ENCODE measurements around the gene FRMD4B. TPM values are rescaled to one million over a fixed set of nuclear protein-coding genes. Genes with fewer than 3 reads are reported as not detected.

The FRMD4B gene
- total RNA-seq, 6 experiments from 2014 or later = 0.03 to 0.12 (median 0.07) TPM; not detected in 1

GRCh38 chr3:69210068-69210730 lies 175.7 kb downstream of the FRMD4B start:
- DNase-seq = no peak
- Mint-ChIP-seq H3K4me1 (ENCODE audit: low read depth) (peaks cover 6% of the 10 kb centered on the region; the same call in 1 of the 2 replicates), H3K9me3 (no peaks in the 10 kb centered on the region), H3K36me3 (ENCODE audit: low read depth) (no peaks in the 10 kb centered on the region), H3K4me3 (no peak overlapping the region), H3K27me3 (ENCODE audit: insufficient read depth) (peaks cover 14% of the 10 kb centered on the region), H3K27ac (no peak overlapping the region)
- TF ChIP-seq, protein P1, sequence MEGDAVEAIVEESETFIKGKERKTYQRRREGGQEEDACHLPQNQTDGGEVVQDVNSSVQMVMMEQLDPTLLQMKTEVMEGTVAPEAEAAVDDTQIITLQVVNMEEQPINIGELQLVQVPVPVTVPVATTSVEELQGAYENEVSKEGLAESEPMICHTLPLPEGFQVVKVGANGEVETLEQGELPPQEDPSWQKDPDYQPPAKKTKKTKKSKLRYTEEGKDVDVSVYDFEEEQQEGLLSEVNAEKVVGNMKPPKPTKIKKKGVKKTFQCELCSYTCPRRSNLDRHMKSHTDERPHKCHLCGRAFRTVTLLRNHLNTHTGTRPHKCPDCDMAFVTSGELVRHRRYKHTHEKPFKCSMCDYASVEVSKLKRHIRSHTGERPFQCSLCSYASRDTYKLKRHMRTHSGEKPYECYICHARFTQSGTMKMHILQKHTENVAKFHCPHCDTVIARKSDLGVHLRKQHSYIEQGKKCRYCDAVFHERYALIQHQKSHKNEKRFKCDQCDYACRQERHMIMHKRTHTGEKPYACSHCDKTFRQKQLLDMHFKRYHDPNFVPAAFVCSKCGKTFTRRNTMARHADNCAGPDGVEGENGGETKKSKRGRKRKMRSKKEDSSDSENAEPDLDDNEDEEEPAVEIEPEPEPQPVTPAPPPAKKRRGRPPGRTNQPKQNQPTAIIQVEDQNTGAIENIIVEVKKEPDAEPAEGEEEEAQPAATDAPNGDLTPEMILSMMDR (IDR thresholded peaks at IDR 0.05) = no peak

DNA sequence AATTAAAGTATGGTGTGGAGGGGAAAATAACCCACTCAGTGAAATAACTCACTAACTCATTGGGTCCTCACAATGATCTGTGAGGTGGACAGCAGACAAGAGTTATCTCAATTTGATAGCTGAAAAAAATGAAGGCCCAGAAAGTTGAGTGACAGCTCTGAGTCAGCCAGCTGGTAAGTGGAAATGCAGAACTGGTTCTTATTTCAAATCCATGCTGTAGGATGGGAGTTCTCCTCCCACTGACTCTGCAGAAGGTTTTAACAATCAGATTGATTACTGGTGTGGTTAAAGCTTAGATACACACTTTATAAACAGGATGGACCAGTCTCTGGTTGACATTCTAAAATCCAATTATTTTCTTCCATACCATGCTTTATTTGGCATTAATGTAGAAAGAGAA lies 176.5 kb downstream of the FRMD4B start:
- H3K4me1 Mint-ChIP-seq (ENCODE audit: low read depth) = peaks cover 6% of the 10 kb centered on the region; the same call in 1 of the 2 replicates
- TF ChIP-seq, protein P1 (IDR thresholded peaks at IDR 0.05) = no peak
- no peak overlapping the region for H3K4me3 Mint-ChIP-seq
- DNase-seq = no peak
- no peak overlapping the region for H3K27ac Mint-ChIP-seq
- peaks cover 12% of the 10 kb centered on the region for H3K27me3 Mint-ChIP-seq (ENCODE audit: insufficient read depth)
- H3K9me3 Mint-ChIP-seq = no peaks in the 10 kb centered on the region
- no peaks in the 10 kb centered on the region for H3K36me3 Mint-ChIP-seq (ENCODE audit: low read depth)

- Mint-ChIP-seq H3K4me3 (no peak overlapping the region), H3K36me3 (ENCODE audit: low read depth) (no peaks in the 10 kb centered on the region), H3K27me3 (ENCODE audit: insufficient read depth) (peaks cover 5% of the 10 kb centered on the region), H3K4me1 (ENCODE audit: low read depth) (no peaks in the 10 kb centered on the region), H3K27ac (no peak overlapping the region), H3K9me3 (no peaks in the 10 kb centered on the region)
- TF ChIP-seq, protein P1 (IDR thresholded peaks at IDR 0.05) = no peak
- DNase-seq = no peak
Measured at GRCh38 chr3:69207031-69207430, 178.9 kb downstream of the FRMD4B start.

- no peaks in the 10 kb centered on the region for H3K36me3 Mint-ChIP-seq (ENCODE audit: low read depth)
- H3K4me1 Mint-ChIP-seq (ENCODE audit: low read depth) = peaks cover 2% of the 10 kb centered on the region; the same call in 1 of the 2 replicates
- no peak for DNase-seq
- H3K27ac Mint-ChIP-seq = no peak overlapping the region
- TF ChIP-seq, protein P1 (IDR thresholded peaks at IDR 0.05) = no peak
- H3K9me3 Mint-ChIP-seq = no peaks in the 10 kb centered on the region
- peaks cover 12% of the 10 kb centered on the region for H3K27me3 Mint-ChIP-seq (ENCODE audit: insufficient read depth)
- H3K4me3 Mint-ChIP-seq = no peak overlapping the region
Measured at GRCh38 chr3:69205385-69205784, 180.5 kb downstream of the FRMD4B start.

DNA sequence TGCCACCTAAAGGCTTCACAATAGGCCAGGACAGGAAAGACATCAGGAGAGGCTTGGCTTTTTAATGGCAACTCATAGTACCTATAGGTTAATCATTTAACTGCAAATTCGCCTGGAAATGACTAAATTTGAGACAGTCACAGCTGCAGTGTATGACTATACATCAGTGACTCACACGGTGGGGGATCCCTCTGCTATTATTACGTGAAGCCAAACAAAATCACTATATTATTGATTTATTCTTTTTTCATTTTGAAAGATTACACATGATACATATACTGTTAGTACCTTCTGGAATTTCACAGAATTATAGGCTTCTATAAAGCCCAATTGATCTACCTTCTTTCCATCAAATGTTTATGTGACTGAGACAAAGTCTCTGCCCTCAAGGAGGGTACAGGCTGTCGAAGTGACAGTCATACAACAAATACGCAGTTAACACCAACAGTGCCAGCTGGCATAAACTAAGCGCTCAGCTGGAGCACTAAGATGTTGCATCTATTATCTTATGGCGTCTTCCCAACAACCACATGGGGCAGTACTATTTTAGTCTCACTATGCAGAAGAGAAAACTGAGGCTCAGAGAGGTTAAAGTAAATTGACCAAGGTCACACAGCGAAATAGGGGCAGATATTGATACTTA lies 181.5 kb downstream of the FRMD4B start:
- TF ChIP-seq, protein P1 (IDR thresholded peaks at IDR 0.05) = no peak
- Mint-ChIP-seq H3K4me3 (no peak overlapping the region), H3K9me3 (no peaks in the 10 kb centered on the region), H3K27me3 (ENCODE audit: insufficient read depth) (peaks cover 16% of the 10 kb centered on the region), H3K36me3 (ENCODE audit: low read depth) (no peaks in the 10 kb centered on the region), H3K27ac (no peak overlapping the region), H3K4me1 (ENCODE audit: low read depth) (peaks cover 5% of the 10 kb centered on the region; the same call in 1 of the 2 replicates)
- no peak for DNase-seq
